K562 (cell line): ENCODE results near the gene RXRA. TPM values are rescaled to one million over a fixed set of nuclear protein-coding genes. Genes with fewer than 3 reads are reported as not detected.

Experiments used
- AFF4 ChIP-seq: sonication (generic); formaldehyde crosslinking; IDR thresholded peaks from 2 replicates; pipeline ENCODE4 v1.8.0; 2023; ENCODE audit warnings: mild to moderate bottlenecking, missing genetic modification reagents
- BMI1 ChIP-seq: fragments of 150-350 bp; IDR thresholded peaks from 2 replicates; pipeline ENCODE4 v1.6.1; 2014; ENCODE audit warnings: low read length
- CBX8 ChIP-seq: fragments of 200-600 bp; sonication (generic); IDR thresholded peaks from 2 replicates; pipeline ENCODE4 v1.6.1; 2012; ENCODE audit warnings: borderline replicate concordance, mixed run types, low read depth, mild to moderate bottlenecking, moderate library complexity, mixed read lengths, low read length, control low read depth, inconsistent platforms; ENCODE audit not compliant: poor library complexity, severe bottlenecking; ENCODE audit errors: extremely low read depth
- ETS1 ChIP-seq: conservative IDR thresholded peaks from 2 replicates; pipeline ENCODE4 v1.6.1; 2011; ENCODE audit warnings: low read depth, mild to moderate bottlenecking, low read length; ENCODE audit not compliant: control insufficient read depth
- EWSR1 ChIP-seq: fragments of 450-650 bp; IDR thresholded peaks from 2 replicates; pipeline ENCODE4 v1.6.1; 2018; ENCODE audit warnings: borderline replicate concordance, mild to moderate bottlenecking, low read depth, moderate library complexity; ENCODE audit not compliant: partially characterized antibody
- FIP1L1 ChIP-seq: fragments of 200-400 bp; formaldehyde crosslinking; IDR thresholded peaks from 2 replicates; pipeline ENCODE4 v1.6.1; 2018; ENCODE audit warnings: mild to moderate bottlenecking, low read depth, low read length; ENCODE audit not compliant: poor library complexity, severe bottlenecking
- HMBOX1 ChIP-seq: sonication (generic); IDR thresholded peaks from 2 replicates; pipeline ENCODE4 v1.6.1; 2016
- HOMEZ ChIP-seq: fragments of 250-450 bp; sonication (Bioruptor Pico); IDR thresholded peaks from 2 replicates; pipeline ENCODE4 v1.4.0; 2020; ENCODE audit warnings: mild to moderate bottlenecking, moderate library complexity
- MAFG ChIP-seq: fragments of 450-650 bp; conservative IDR thresholded peaks from 2 replicates; pipeline ENCODE4 v1.6.1; 2016; ENCODE audit warnings: missing genetic modification characterization, missing compliant biosample characterization
- MLLT1 ChIP-seq, 2 experiments: fragments of 450-650 bp; IDR thresholded peaks; 2 replicates each; pipeline ENCODE4 v1.6.1; 2016
- RAD51 ChIP-seq: fragments of 450-650 bp; IDR thresholded peaks from 2 replicates; pipeline ENCODE4 v1.7.1; 2016; ENCODE audit warnings: low read depth, mild to moderate bottlenecking, borderline replicate concordance
- SAFB ChIP-seq: fragments of 200-400 bp; formaldehyde crosslinking; IDR thresholded peaks from 2 replicates; pipeline ENCODE4 v1.6.1; 2017; ENCODE audit warnings: low read depth, low read length, borderline replicate concordance
- STAT5A ChIP-seq: IDR thresholded peaks from 2 replicates; pipeline ENCODE4 v1.6.1; 2012; ENCODE audit warnings: low read length, inconsistent platforms, borderline replicate concordance
- TARDBP ChIP-seq: fragments of 450-650 bp; IDR thresholded peaks from 2 replicates; pipeline ENCODE4 v1.6.1; 2016
- TCF3 ChIP-seq: sonication (generic); formaldehyde crosslinking; IDR thresholded peaks from 2 replicates; pipeline ENCODE4 v1.4.0; 2020; ENCODE audit warnings: mild to moderate bottlenecking, missing genetic modification reagents
- TFAP4 ChIP-seq: sonication (generic); formaldehyde crosslinking; IDR thresholded peaks from 2 replicates; pipeline ENCODE4 v1.8.0; 2022; ENCODE audit warnings: missing genetic modification reagents, mild to moderate bottlenecking, moderate library complexity, borderline replicate concordance
- polyA plus RNA-seq, 8 experiments: library from polyadenylated mRNA; depleted of rRNA in 4 of 8; stranded (reverse) in 5 of 8; unstranded in 3 of 8; fragments of >200 nt; fragmentation: Nextera tagmentation in 2 of 8; fragmentation: Illumina TruSeq in 1 of 8; extraction: Ambion mirVana in 2 of 8; extraction: Trizol in 1 of 8; gene quantifications; 2 replicates each; pipeline versions ENCODE4 v1.2.1 to v1.2.3, GENCODE V29; 2011 to 2014; ENCODE audit warnings: inconsistent platforms in 1 of 8, missing spikeins in 1 of 8
- total RNA-seq, 7 experiments: library from RNA; depleted of rRNA in 6 of 7; stranded (reverse); fragments of >200 nt in 6 of 7; fragmentation: Illumina TruSeq in 2 of 7; extraction: Trizol in 2 of 7; gene quantifications; 2 replicates each; pipeline versions ENCODE4 v1.2.1 to v1.2.3, GENCODE V29; 2011 to 2021; ENCODE audit warnings: low replicate concordance in 1 of 7

Gene RXRA
- total and polyA plus RNA-seq, 9 of the 15 experiments (the other 6 are each of a cell fraction or from before 2014, with no cell fraction given): 0.35 to 23.6 (median 4.6) TPM

- TF ChIP-seq RAD51 (peak; percentile 79), CBX8 (no peak), EWSR1 (no peak), HOMEZ (CRISPR knock-in tag) (no peak), TFAP4 (peak; percentile 86), BMI1 (peak; percentile 80), AFF4 (CRISPR knock-in tag) (peak; percentile 49; the same call in 1 of the 2 replicates), MAFG (tag) (peak; percentile 98), ETS1 (peak; percentile 82), TCF3 (no peak), HMBOX1 (no peak), SAFB (0 out of 2 replicates have a peak, but pooled peaks have one; percentile 23), FIP1L1 (peak; percentile 43), MLLT1 (IDR thresholded peaks at IDR 0.05) (0 out of 4 replicates have a peak, but pooled peaks of 1 of the 2 experiments have one; percentile 29), TARDBP (no peak), STAT5A (no peak)
These were observed 81.0 kb downstream of the RXRA start (continued) for GRCh38 chr9:134407121-134407779.
